ENCODE results near the gene USF1.

- TF ChIP-seq GATA3 (IDR thresholded peaks at IDR 0.05; ENCODE audit: low read depth, low read length) (no peak), GATA2 (IDR thresholded peaks at IDR 0.05; ENCODE audit: low read depth, low read length) (no peak)
Measured at GRCh38 chr1:161082483-161082882, 36.7 kb upstream of the USF1 start.

Measured in SH-SY5Y (cell line).